DND-41 (cell line): Measurements from ENCODE around the gene WNT6.

Experiments used
- CTCF ChIP-seq: IDR thresholded peaks from 2 replicates; pipeline ENCODE4 v1.5.1; 2012; ENCODE audit warnings: borderline replicate concordance, low read length, moderate library complexity, mild to moderate bottlenecking; ENCODE audit not compliant: poor library complexity, severe bottlenecking; ENCODE audit errors: extremely low read depth
- EZH2 ChIP-seq: IDR thresholded peaks from 3 replicates; pipeline ENCODE4 v1.6.1; 2012; ENCODE audit warnings: borderline replicate concordance, low read depth, mild to moderate bottlenecking, moderate library complexity, low read length, inconsistent platforms; ENCODE audit not compliant: severe bottlenecking

GRCh38 chr2:218828477-218828778 lies 31.2 kb upstream of the WNT6 start:
- TF ChIP-seq CTCF (no peak), EZH2 (no peak)
